ENCODE measurements around the gene GPA33. TPM values are rescaled to one million over a fixed set of nuclear protein-coding genes. Genes with fewer than 3 reads are reported as not detected.

The GPA33 gene
- total and polyA plus RNA-seq, 2 donors from 2014 or later: 0.28 TPM; not detected in 1

DNA sequence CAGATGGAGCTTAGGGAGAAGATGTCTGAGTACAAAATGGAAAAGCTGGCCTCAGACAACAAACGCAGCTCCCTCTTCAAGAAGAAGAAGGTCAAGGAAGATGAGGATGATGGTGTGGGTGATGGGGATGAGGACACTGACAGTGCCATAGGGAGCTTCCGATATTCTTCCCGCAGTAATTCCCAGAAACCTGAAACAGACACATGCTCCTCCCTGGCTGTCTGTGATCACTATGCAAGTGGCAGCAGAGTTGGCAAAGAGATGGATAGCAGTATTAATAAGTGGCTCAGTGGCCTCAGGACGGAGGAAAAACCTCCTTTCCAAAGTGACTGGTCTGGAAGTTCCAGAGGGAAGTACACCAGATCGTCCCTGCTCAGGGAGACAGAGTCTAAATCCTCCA lies 37.5 kb upstream of the GPA33 start:
- DNase-seq (no peak), FAIRE-seq (no peak)
- no peaks in the 10 kb centered on the region for H3K9me3 ChIP-seq (ENCODE audit: control insufficient read depth in 2 of 3, insufficient read depth in 1 of 3, low read length in 3 of 3)
- intact Hi-C loops (cut with DNase I): no loop called here
- no peak overlapping the region for H3K27ac ChIP-seq (ENCODE audit: low read depth in 2 of 2, low read length in 2 of 2)
- H3K27me3 ChIP-seq (ENCODE audit: control insufficient read depth, insufficient read depth, low read length): no peaks in the 10 kb centered on the region
- TF ChIP-seq, protein P1, sequence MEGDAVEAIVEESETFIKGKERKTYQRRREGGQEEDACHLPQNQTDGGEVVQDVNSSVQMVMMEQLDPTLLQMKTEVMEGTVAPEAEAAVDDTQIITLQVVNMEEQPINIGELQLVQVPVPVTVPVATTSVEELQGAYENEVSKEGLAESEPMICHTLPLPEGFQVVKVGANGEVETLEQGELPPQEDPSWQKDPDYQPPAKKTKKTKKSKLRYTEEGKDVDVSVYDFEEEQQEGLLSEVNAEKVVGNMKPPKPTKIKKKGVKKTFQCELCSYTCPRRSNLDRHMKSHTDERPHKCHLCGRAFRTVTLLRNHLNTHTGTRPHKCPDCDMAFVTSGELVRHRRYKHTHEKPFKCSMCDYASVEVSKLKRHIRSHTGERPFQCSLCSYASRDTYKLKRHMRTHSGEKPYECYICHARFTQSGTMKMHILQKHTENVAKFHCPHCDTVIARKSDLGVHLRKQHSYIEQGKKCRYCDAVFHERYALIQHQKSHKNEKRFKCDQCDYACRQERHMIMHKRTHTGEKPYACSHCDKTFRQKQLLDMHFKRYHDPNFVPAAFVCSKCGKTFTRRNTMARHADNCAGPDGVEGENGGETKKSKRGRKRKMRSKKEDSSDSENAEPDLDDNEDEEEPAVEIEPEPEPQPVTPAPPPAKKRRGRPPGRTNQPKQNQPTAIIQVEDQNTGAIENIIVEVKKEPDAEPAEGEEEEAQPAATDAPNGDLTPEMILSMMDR (IDR thresholded peaks at IDR 0.05; ENCODE audit: borderline replicate concordance, extremely low read depth, insufficient read depth): no peak
- H3K9ac ChIP-seq (ENCODE audit: low read length in 3 of 3): no peak overlapping the region
- no peak overlapping the region for H3K4me3 ChIP-seq (ENCODE audit: low read length in 3 of 3)
- no peaks in the 10 kb centered on the region for H3K36me3 ChIP-seq (ENCODE audit: control insufficient read depth in 2 of 3, insufficient read depth in 3 of 3, low read length in 3 of 3)
- H3K4me1 ChIP-seq (ENCODE audit: control insufficient read depth in 2 of 3, insufficient read depth in 2 of 3, low read depth in 1 of 3, low read length in 3 of 3): no peaks in the 10 kb centered on the region

- TF ChIP-seq, protein P1 (IDR thresholded peaks at IDR 0.05; ENCODE audit: borderline replicate concordance, extremely low read depth, insufficient read depth): no peak
- Histone ChIP-seq H3K4me1 (ENCODE audit: control insufficient read depth in 2 of 3, insufficient read depth in 2 of 3, low read depth in 1 of 3, low read length in 3 of 3) (no peaks in the 10 kb centered on the region), H3K9ac (ENCODE audit: low read length in 3 of 3) (no peak overlapping the region), H3K27ac (ENCODE audit: low read depth in 2 of 2, low read length in 2 of 2) (no peak overlapping the region), H3K9me3 (ENCODE audit: control insufficient read depth in 2 of 3, insufficient read depth in 1 of 3, low read length in 3 of 3) (no peaks in the 10 kb centered on the region), H3K27me3 (ENCODE audit: control insufficient read depth, insufficient read depth, low read length) (no peaks in the 10 kb centered on the region), H3K36me3 (ENCODE audit: control insufficient read depth in 2 of 3, insufficient read depth in 3 of 3, low read length in 3 of 3) (no peaks in the 10 kb centered on the region), H3K4me3 (ENCODE audit: low read length in 3 of 3) (no peak overlapping the region)
- DNase-seq (no peak), FAIRE-seq (no peak)
- intact Hi-C loops (cut with DNase I): no loop called here
Observed at GRCh38 chr1:167127236-167127635, 37.1 kb upstream of the GPA33 start.

DNA sequence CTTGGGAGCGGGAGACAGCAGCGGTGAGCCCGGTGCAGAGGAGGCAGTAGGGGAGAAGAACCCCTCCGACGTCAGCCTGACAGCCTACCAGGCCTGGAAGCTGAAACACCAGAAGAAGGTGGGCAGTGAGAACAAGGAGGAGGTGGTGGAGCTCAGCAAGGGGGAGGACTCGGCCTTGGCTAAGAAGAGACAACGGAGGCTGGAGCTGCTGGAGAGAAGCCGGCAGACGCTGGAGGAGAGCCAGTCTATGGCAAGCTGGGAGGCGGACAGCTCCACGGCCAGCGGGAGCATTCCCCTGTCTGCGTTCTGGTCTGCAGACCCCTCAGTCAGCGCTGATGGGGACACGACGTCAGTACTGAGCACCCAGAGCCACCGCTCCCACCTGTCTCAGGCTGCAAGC lies 36.6 kb upstream of the GPA33 start:
- H3K4me3 ChIP-seq (ENCODE audit: low read length in 3 of 3): no peak overlapping the region
- H3K9me3 ChIP-seq (ENCODE audit: control insufficient read depth in 2 of 3, insufficient read depth in 1 of 3, low read length in 3 of 3): no peaks in the 10 kb centered on the region
- H3K27me3 ChIP-seq (ENCODE audit: control insufficient read depth, insufficient read depth, low read length): no peaks in the 10 kb centered on the region
- intact Hi-C loops (cut with DNase I): no loop called here
- no peak overlapping the region for H3K27ac ChIP-seq (ENCODE audit: low read depth in 2 of 2, low read length in 2 of 2)
- FAIRE-seq (no peak), DNase-seq (no peak)
- H3K9ac ChIP-seq (ENCODE audit: low read length in 3 of 3): no peak overlapping the region
- TF ChIP-seq, protein P1 (IDR thresholded peaks at IDR 0.05; ENCODE audit: borderline replicate concordance, extremely low read depth, insufficient read depth): no peak
- H3K4me1 ChIP-seq (ENCODE audit: control insufficient read depth in 2 of 3, insufficient read depth in 2 of 3, low read depth in 1 of 3, low read length in 3 of 3): no peaks in the 10 kb centered on the region
- H3K36me3 ChIP-seq (ENCODE audit: control insufficient read depth in 2 of 3, insufficient read depth in 3 of 3, low read length in 3 of 3): no peaks in the 10 kb centered on the region

DNA sequence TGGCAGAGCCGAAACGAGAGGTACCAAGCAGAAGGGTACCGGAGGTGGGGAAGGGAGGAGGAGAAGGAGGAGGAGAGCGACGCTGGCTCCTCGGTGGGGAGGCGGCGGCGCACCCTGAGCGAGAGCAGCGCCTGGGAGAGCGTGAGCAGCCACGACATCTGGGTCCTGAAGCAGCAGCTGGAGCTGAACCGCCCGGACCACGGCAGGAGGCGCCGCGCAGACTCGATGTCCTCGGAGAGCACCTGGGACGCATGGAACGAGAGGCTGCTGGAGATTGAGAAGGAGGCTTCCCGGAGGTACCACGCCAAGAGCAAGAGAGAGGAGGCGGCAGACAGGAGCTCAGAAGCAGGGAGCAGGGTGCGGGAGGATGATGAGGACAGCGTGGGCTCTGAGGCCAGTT lies 36.1 kb upstream of the GPA33 start:
- H3K9ac ChIP-seq (ENCODE audit: low read length in 3 of 3): no peak overlapping the region
- intact Hi-C loops (cut with DNase I): no loop called here
- no peak overlapping the region for H3K4me3 ChIP-seq (ENCODE audit: low read length in 3 of 3)
- no peak overlapping the region for H3K27ac ChIP-seq (ENCODE audit: low read depth in 2 of 2, low read length in 2 of 2)
- no peaks in the 10 kb centered on the region for H3K9me3 ChIP-seq (ENCODE audit: control insufficient read depth in 2 of 3, insufficient read depth in 1 of 3, low read length in 3 of 3)
- no peaks in the 10 kb centered on the region for H3K4me1 ChIP-seq (ENCODE audit: control insufficient read depth in 2 of 3, insufficient read depth in 2 of 3, low read depth in 1 of 3, low read length in 3 of 3)
- FAIRE-seq: no peak
- H3K36me3 ChIP-seq (ENCODE audit: control insufficient read depth in 2 of 3, insufficient read depth in 3 of 3, low read length in 3 of 3): no peaks in the 10 kb centered on the region
- TF ChIP-seq, protein P1 (IDR thresholded peaks at IDR 0.05; ENCODE audit: borderline replicate concordance, extremely low read depth, insufficient read depth): no peak
- no peak for DNase-seq
- H3K27me3 ChIP-seq (ENCODE audit: control insufficient read depth, insufficient read depth, low read length): no peaks in the 10 kb centered on the region

All from kidney (tissue), 14 donors.